ENCODE data around the gene TRIM33. TPM values are rescaled to one million over a fixed set of nuclear protein-coding genes. Genes with fewer than 3 reads are reported as not detected.
A peak's percentile ranks its signal among the peaks of the same experiment; 100 is the strongest.

Gene TRIM33
- total RNA-seq, 6 donors from 2014 or later: 27.9 to 92.2 (median 40.6) TPM

- Histone ChIP-seq H3K36me3 (peaks cover 0 to 7% (median 0%) of the 10 kb centered on the region in 4 donors), H3K4me3 (no peak overlapping the region), H3K27ac (no peak overlapping the region), H3K9me3 (no peaks in the 10 kb centered on the region), H3K27me3 (no peaks in the 10 kb centered on the region), H3K4me1 (no peaks in the 10 kb centered on the region)
- ATAC-seq (ENCODE audit: low FRiP score in 2 of 2): no peak
- peak in 1 of 2 donors; percentile 28 for DNase-seq
- TF ChIP-seq CTCF (IDR thresholded peaks at IDR 0.05) (no peak), POLR2A (IDR thresholded peaks at IDR 0.05) (no peak), EP300 (IDR thresholded peaks at IDR 0.05) (no peak), POLR2AphosphoS5 (IDR thresholded peaks at IDR 0.05) (no peak)
- WGBS, 2 donors: 65 to 86% methylated on average over 1 of the region's 1 CpG
Observed at GRCh38 chr1:114437812-114438211, 73.2 kb downstream of the TRIM33 start.

- no peaks in the 10 kb centered on the region for H3K4me1 ChIP-seq
- no peak for TF ChIP-seq CTCF (IDR thresholded peaks at IDR 0.05)
- TF ChIP-seq EP300 (IDR thresholded peaks at IDR 0.05): no peak
- TF ChIP-seq POLR2AphosphoS5 (IDR thresholded peaks at IDR 0.05): no peak
- no peak for TF ChIP-seq POLR2A (IDR thresholded peaks at IDR 0.05)
- H3K27ac ChIP-seq: no peak overlapping the region
- DNase-seq: no peak
- H3K27me3 ChIP-seq: no peaks in the 10 kb centered on the region
- WGBS, 2 donors: 95 to 97% methylated on average over 3 of the region's 3 CpGs
- peaks cover 0 to 12% (median 0%) of the 10 kb centered on the region in 4 donors for H3K36me3 ChIP-seq
- no peak for ATAC-seq (ENCODE audit: low FRiP score in 2 of 2)
- H3K9me3 ChIP-seq: no peaks in the 10 kb centered on the region
- no peak overlapping the region for H3K4me3 ChIP-seq
Observed at GRCh38 chr1:114436799-114437198, 74.2 kb downstream of the TRIM33 start.

GRCh38 chr1:114435088-114435715 lies 75.8 kb downstream of the TRIM33 start:
- Histone ChIP-seq H3K27me3 (no peaks in the 10 kb centered on the region), H3K4me3 (no peak overlapping the region), H3K36me3 (peaks cover 0 to 20% (median 0%) of the 10 kb centered on the region in 4 donors), H3K4me1 (no peaks in the 10 kb centered on the region), H3K9me3 (no peaks in the 10 kb centered on the region), H3K27ac (no peak overlapping the region)
- 90 to 93% methylated on average over 1 of the region's 1 CpG for WGBS, 2 donors
- DNase-seq: no peak
- ATAC-seq (ENCODE audit: low FRiP score in 2 of 2): no peak
- no peak for TF ChIP-seq POLR2A (IDR thresholded peaks at IDR 0.05)
- TF ChIP-seq CTCF (IDR thresholded peaks at IDR 0.05): no peak
- no peak for TF ChIP-seq POLR2AphosphoS5 (IDR thresholded peaks at IDR 0.05)
- no peak for TF ChIP-seq EP300 (IDR thresholded peaks at IDR 0.05)

- no peak overlapping the region for H3K4me3 ChIP-seq
- TF ChIP-seq POLR2AphosphoS5 (IDR thresholded peaks at IDR 0.05) (no peak), EP300 (IDR thresholded peaks at IDR 0.05) (no peak), POLR2A (IDR thresholded peaks at IDR 0.05) (no peak), CTCF (IDR thresholded peaks at IDR 0.05) (no peak)
- H3K36me3 ChIP-seq: peaks cover 0 to 36% (median under 1%) of the 10 kb centered on the region in 4 donors
- no peaks in the 10 kb centered on the region for H3K27me3 ChIP-seq
- DNase-seq (no peak), ATAC-seq (ENCODE audit: low FRiP score in 2 of 2) (no peak)
- 67 to 90% methylated on average over 1 of the region's 1 CpG for WGBS, 2 donors
- no peak overlapping the region for H3K27ac ChIP-seq
- H3K4me1 ChIP-seq: no peaks in the 10 kb centered on the region
- H3K9me3 ChIP-seq: no peaks in the 10 kb centered on the region
Observed at GRCh38 chr1:114431026-114431425, 80.0 kb downstream of the TRIM33 start.
